H4 (cell line): ENCODE results near the gene ZNF496. TPM values are rescaled to one million over a fixed set of nuclear protein-coding genes. Genes with fewer than 3 reads are reported as not detected.
"Not testable (repeated sequence)": the region's sequence is repeated elsewhere in the genome, so short reads cannot be mapped to it uniquely, and the experiment has no call there.

Source experiments
- DNase-seq: peaks from one replicate; pipeline ENCODE4 v3.0.0-alpha.2; 2015; ENCODE audit warnings: low spot score
- total RNA-seq: library from RNA; depleted of rRNA; stranded (reverse); fragments of >200 nt; shearing (Covaris generic); gene quantifications from 2 replicates; pipeline ENCODE4 v1.2.3, GENCODE V29; 2014

ZNF496 gene
- total RNA-seq, 1 experiment from 2014 or later = 11.8 TPM

DNA sequence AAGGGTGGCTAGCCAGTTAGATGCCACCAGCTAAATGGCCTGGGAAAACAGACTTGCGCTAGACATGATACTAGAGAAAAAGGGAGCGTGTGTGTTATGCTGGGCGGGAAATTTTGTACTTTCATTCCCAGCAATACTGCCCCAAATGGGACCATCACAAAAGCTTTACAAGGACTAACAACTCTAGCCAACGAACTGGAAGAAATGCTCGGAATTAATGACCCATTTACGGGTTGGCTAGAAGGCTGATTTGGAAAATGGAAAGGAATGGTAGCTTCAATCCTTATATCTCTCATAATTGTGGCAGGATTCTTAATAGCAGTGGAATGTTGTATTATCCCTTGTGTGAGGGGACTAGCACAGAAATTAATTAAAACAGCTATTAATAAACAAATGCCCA, 27.9 kb upstream of the ZNF496 start:
- DNase-seq = no peak

- DNase-seq = no peak
Measured at GRCh38 chr1:247358920-247359319, 27.3 kb upstream of the ZNF496 start.

DNA sequence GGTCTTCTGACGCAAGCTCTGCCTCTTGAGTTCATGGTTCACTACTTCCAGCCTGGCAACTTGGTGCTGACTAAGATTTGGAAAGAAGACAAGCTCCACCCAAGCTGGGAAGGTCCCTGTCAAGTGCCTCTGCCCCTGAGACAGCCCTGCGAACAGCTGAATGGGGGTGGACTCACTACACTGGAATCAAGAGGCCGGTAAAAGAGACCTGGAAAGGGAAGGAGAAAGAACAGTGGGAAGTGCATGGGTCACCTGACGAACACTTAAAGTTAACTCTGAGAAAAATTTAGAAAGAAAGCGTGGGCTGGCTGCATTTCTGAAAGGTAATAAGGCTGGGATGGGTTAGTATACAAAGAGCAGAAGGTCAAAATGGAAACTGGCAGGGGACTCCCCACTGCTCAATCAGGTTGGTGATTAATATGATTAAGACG, 26.1 kb upstream of the ZNF496 start:
- peak; percentile 60 for DNase-seq

- DNase-seq = peak; percentile 71
Measured at GRCh38 chr1:247357052-247357780, 25.5 kb upstream of the ZNF496 start.

DNA sequence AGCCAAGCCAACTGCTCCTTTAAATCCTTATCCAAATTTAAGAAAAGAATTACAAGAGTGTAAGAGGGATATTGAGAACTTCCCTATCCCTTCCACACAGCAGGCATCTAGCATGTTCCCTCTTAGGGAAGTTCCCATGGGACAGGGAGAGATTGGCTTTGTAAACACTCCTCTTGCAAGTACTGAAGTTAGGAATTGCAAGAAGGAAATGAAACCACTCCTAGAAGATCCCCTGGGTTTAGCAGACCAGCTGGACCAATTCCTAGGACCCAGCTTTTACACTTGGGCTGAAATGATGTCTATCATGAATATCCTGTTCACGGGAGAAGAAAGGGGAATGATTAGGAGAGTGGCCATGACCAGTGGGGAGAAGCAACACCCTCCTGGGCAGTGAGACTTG, 23.5 kb upstream of the ZNF496 start:
- not testable (repeated sequence) for DNase-seq

- no peak for DNase-seq
Measured at GRCh38 chr1:247352175-247352574, 20.5 kb upstream of the ZNF496 start.

- no peak for DNase-seq
Measured at GRCh38 chr1:247350587-247350986, 18.9 kb upstream of the ZNF496 start.

- DNase-seq = no peak
Measured at GRCh38 chr1:247347477-247348222, 16.0 kb upstream of the ZNF496 start.

- DNase-seq = no peak
Measured at GRCh38 chr1:247345881-247346280, 14.2 kb upstream of the ZNF496 start.

DNA sequence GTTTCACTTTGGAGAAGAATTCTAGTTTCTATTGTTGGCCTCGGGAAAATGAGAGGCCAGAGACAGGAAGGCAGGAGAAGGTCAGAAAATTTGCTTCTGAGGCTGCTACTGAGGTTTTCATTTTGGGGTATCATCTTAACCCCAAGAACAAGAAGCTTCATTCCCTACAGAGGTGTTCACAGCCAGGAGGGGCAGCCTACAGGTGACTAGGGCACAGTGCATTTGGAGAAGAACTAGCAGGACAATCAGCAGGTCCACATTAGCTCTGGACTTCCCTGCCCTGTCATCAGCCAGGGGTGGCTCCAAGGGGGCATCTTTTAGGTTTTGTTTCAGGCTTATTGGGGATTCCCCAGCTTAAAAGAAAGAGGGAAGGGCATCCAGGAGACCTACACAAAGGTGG, 12.1 kb upstream of the ZNF496 start:
- DNase-seq = no peak

DNA sequence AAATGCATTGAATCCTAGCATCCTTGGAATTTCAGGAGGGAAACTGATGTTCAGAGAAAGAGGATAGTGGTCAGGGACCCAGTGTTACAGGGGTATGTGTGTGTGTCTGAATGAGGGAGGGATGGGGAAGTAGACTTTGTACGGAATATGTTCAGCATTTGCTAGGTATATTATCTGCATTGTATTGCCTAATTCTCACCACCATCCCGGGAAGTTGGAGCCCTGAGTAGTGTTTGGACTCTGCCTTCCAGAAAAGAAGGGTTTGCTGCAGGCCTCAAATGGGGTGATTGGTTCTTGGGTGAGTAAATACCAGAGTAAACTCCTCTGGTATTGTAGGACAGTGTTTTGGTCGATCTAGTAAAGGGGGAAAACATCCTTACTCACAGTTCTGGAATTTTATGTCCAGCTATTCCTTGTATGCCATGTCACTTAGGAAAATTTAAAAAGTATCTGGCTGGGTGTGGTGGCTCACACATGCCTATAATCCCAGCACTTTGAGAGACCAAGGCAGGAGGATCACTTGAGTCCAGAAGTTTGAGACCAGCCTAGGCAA, 7.1 kb upstream of the ZNF496 start:
- no peak for DNase-seq

GRCh38 chr1:247337961-247338360, 6.3 kb upstream of the ZNF496 start:
- DNase-seq = no peak

DNA sequence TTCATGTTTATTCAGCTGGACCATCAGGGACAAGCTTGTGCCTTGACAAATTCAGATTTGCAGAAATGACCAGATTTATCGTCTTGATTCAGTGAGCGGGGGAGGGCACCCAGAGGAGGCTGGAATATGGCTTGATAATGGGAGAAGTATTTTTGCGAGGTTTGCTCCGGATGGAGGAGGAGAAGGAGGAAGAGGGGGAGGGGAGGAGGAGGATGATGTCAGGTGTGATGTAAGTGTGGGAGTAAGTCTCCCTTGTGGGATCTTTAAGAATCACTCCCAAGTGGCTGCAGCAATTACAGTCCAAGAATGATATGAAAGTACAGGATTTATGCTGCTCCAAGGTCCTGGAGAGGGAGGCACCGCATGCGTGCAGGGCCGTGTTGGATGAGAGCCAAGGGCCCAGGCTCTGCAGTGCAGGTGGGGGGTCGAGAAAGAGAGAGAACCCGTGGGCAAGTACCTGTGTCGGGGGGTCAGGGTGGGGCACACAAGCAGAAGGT, 5.6 kb upstream of the ZNF496 start:
- no peak for DNase-seq

DNA sequence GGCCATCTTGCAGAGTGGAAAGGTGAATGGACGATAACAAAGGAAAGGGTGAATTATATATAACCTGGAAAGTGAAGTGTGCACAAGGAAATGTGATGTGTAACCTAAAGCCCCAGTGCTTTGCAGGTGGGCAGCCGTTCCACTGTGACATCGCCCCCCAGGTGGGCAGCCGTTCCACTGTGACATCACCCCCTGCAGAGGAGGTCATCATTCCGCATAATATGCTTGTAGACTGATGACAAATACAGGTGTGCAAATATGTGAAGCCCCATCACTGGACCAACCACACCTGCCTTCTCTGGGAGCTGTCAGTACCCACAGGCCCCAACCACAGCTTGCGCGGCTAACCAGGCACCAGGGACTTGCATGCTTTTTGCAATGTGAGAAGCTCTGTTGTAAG, 4.7 kb upstream of the ZNF496 start:
- no peak for DNase-seq

- DNase-seq = no peak
Measured at GRCh38 chr1:247335882-247336281, 4.2 kb upstream of the ZNF496 start.

DNA sequence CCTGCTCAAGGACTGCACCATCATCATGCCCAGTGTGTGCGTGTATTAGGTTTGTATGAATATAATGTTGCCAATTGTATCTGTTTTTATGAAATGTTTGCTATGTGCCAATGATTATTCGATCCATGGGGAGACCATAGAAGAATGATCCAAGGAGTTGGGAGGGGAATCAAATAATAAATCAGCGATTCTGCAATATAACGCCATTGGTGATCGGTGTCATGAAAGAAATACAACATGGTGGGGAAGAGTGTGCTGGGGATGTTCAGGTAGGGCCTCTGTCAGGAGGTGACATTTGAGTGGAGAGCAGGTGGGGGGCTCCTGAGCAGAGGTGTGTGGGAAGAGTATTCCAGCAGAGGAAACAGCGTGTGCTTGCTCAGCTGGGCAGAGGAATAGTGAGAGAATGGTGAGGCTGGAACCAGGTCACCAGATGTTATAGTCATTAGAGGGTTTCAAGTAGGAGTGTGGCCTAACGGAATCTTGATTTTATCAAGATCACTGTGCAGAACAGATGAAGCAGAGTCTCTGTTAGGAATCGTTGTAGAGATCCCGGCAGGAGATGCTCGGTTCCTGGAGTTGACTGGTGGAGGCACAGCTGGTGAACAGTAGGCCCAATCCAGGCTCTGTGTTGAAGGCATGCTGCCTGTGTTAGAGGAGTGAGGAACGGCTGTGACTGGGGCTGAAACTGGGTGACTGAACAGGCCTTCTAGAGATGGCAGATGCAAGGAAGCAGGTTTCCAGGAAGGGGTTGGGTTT, 2.9 kb upstream of the ZNF496 start:
- no peak for DNase-seq

GRCh38 chr1:247332623-247333361, 1.1 kb upstream of the ZNF496 start:
- no peak for DNase-seq

- DNase-seq = peak; percentile 27
Measured at GRCh38 chr1:247332215-247332622, 552 bp upstream of the ZNF496 start.

DNA sequence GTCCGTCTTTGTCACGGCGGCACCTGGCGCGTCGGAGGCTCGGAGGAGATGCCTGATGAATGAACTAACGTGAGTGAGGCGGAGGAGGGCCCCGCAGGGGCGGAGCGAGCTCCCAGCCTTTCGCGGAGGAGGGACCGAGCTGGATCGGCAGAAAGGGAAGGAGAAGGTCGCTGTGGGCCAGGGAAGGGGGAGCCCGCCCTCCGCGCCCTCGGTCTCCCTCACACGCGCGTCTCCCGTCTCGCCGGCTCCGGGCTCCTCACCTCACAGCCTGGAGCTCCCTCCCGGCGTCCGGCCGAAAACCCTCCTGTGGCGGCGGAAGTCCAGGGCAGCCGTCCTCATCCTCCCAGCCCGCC, 519 bp downstream of the ZNF496 start:
- DNase-seq = peak; percentile 53

- DNase-seq = no peak
Measured at GRCh38 chr1:247330548-247331171, 1.0 kb downstream of the ZNF496 start.

- DNase-seq = no peak
Measured at GRCh38 chr1:247329097-247329617, 2.5 kb downstream of the ZNF496 start.
